NB4 (cell line): ENCODE data around the gene ACACA.

Experiments
- DNase-seq: peaks from one replicate; pipeline ENCODE4 v3.0.0; 2010; ENCODE audit warnings: low read depth
- H3K4me3 ChIP-seq: one replicate; pipeline ENCODE4 v1.5.1; 2011; ENCODE audit warnings: mild to moderate bottlenecking, low read depth, low read length, moderate library complexity
- CTCF ChIP-seq: IDR thresholded peaks from one replicate; pipeline ENCODE4 v1.5.1; 2012; ENCODE audit warnings: low read depth, low read length
- MAX ChIP-seq: IDR thresholded peaks from 2 replicates; pipeline ENCODE4 v1.6.1; 2011; ENCODE audit warnings: low read depth, low read length
- MYC ChIP-seq: IDR thresholded peaks from 2 replicates; pipeline ENCODE4 v1.6.1; 2011; ENCODE audit warnings: low read depth, low read length
- POLR2A ChIP-seq: IDR thresholded peaks from 2 replicates; pipeline ENCODE4 v1.6.1; 2011; ENCODE audit warnings: mild to moderate bottlenecking; ENCODE audit not compliant: insufficient read length; ENCODE audit errors: extremely low read depth

Gene ACACA

DNA sequence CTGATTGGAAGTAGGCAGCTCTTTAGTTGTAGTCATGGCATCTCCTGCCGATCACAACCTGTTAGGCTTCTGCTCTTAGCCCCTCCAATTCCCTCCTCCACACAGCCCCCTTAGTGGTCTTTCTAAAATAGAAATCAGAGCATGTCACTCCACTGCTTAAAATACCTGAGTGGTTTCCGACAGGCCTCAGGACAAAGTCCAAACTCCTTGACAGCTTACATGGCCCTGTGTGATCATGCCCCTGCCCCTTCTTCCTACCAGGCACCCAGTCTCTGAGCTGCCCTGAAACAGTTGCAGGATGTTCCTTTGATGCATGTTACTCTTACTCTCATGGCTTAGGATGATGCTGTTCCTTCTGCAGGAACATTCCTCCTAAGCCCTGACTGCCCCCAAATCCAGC is 310.6 kb downstream of the ACACA start:
- no peak overlapping the region for H3K4me3 ChIP-seq
- no peak for DNase-seq
- TF ChIP-seq CTCF (no peak), POLR2A (no peak), MAX (no peak), MYC (no peak)

GRCh38 chr17:37094391-37094790 is 312.2 kb downstream of the ACACA start:
- DNase-seq: no peak
- TF ChIP-seq MAX (no peak), MYC (no peak), POLR2A (no peak), CTCF (no peak)
- no peak overlapping the region for H3K4me3 ChIP-seq

GRCh38 chr17:37092701-37093100 is 313.9 kb downstream of the ACACA start:
- no peak for TF ChIP-seq CTCF
- TF ChIP-seq MYC: no peak
- no peak for TF ChIP-seq MAX
- H3K4me3 ChIP-seq: no peak overlapping the region
- no peak for DNase-seq

DNA sequence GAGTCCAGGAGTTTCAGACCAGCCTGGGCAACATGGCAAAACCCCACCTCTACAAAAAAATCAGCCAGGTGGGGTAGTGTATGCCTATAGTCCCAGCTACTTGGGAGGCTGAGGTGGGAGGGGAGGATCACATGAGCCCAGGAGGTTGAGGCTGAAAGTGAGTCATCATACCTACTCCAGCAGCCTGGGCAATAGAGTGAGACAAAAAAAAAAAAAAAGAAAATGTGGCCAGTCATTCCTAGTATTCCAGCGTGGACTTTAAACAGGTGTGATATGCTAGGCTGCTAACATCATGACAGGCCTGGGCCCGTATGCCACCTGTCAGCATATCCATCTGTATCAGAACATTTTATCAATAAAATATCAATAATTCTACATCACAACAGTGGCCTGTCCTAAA is 314.6 kb downstream of the ACACA start:
- no peak overlapping the region for H3K4me3 ChIP-seq
- DNase-seq: no peak
- TF ChIP-seq CTCF: no peak
- no peak for TF ChIP-seq POLR2A
- no peak for TF ChIP-seq MAX
- no peak for TF ChIP-seq MYC

GRCh38 chr17:37090941-37091340 is 315.7 kb downstream of the ACACA start:
- H3K4me3 ChIP-seq: no peak overlapping the region
- DNase-seq: no peak
- TF ChIP-seq MYC (no peak), POLR2A (no peak), MAX (no peak), CTCF (no peak)

DNA sequence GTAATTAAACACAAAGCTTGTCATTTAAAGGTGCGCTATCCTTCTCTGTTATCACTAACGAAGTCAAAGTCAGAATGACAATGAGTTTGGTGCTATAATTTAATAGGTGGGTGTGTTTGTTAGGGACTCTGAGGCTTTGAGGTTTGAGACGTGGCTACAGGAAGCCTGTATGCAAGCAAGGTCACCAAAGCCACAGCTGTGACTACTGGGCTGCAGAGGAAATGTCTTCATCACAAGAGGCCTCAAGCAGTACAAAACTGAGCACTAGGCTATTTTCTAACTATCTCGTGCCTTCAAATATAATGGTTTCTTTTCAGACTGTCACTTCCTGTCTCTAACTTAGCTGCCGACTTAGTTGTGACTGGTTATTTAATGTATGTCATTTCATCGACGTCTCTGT is 316.7 kb downstream of the ACACA start:
- H3K4me3 ChIP-seq: no peak overlapping the region
- no peak for TF ChIP-seq CTCF
- no peak for TF ChIP-seq POLR2A
- TF ChIP-seq MYC: no peak
- no peak; the same call in 1 of the 2 replicates for TF ChIP-seq MAX
- peak; percentile 87 for DNase-seq
